SIG-M5 (cell line): ENCODE data around the gene ZBP1.

Source experiments
- DNase-seq: peaks from one replicate; lab custom pipeline; 2025; lab: John Stamatoyannopoulos, UW

Gene ZBP1

DNA sequence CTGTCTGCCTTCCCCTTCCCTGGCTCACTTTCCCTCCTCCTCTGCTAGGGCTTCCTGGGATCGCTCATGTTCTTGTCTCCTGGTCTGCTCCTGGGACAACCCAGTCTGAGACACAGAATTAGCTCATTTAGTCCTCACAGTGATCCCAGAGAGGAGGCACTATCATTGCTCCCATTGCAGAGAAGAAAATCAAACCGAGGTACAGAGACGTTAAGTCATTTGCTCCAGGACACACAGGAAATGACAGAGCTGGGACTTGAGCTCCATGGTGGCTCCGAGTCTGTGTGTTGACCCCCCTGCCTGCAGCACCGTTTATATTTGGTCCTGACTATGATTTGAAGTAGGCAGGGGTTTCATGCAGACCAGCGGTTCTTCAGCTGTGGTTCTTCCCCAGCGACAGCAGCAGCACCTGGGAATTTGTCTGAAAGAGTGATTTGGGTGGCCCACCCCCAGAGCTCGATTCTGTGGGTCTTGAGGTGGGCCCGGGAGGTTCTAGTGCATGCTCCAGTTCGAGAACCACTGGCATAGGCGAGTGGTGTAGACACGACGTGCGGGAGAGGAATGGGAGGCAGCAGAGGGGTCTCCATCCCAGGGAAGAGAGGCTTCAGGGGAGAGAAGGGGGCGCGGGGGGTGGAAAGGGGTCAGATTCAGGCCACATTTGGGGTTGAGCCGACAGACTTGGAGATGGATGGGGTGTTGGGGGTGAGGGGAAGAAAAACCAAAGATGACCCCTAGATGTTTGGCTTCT, 34.6 kb downstream of the ZBP1 start:
- DNase-seq, result no peak

DNA sequence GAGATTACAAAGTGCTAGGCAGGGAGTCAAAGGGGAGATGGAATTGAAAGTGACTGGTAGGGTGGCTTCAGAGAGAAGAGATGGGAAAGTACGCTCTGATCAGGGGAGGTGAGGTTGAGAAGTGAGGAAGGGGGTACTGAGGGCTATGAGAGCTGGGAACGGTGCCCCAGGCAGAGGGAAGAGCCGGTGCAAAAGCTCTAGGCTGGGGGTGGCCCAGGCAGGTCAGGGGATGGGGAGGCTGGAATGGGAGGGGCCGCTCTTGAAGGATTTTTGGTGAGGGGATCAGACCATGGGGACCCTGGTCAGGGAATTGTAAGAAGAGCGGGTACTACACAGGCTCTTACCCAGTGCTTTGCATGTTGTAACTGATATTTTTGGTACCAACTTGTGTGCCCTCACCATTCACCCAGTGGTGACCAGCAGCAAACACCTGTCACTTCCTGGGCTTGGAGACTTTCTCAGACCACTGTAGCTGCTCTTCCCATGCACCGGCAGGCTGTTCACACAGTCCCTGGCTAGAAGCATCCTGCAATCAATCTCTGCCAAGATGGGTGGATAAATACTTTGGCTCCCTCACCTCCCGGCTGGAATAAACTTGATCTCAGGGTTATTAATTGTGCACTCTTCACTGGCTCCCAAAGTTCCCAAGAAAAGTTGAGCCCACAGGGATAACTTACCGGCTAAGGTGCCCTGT, 35.3 kb downstream of the ZBP1 start:
- no peak for DNase-seq

- no peak for DNase-seq
These were observed 36.7 kb downstream of the ZBP1 start for GRCh38 chr20:57583289-57584257.

GRCh38 chr20:57582432-57583288, 37.6 kb downstream of the ZBP1 start:
- DNase-seq, result no peak

DNA sequence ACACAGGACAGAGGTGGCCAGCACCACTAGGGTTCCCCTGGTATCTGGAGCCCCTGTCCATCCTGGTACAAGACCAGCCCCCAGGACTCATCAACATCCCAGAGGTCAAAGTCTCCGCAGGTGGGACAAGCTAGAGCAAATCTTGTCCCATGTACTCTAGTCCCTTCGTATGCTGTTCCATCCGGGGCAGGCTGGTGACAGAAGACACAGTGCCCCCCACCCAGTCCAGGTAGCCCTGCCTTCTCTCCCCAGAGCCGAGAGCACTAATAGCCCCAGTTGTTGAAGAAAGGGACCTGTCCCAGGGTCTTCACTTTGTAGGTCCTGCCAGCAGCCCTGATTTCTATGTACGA, 38.2 kb downstream of the ZBP1 start:
- DNase-seq, result no peak

GRCh38 chr20:57581202-57582028, 38.8 kb downstream of the ZBP1 start:
- no peak for DNase-seq

DNA sequence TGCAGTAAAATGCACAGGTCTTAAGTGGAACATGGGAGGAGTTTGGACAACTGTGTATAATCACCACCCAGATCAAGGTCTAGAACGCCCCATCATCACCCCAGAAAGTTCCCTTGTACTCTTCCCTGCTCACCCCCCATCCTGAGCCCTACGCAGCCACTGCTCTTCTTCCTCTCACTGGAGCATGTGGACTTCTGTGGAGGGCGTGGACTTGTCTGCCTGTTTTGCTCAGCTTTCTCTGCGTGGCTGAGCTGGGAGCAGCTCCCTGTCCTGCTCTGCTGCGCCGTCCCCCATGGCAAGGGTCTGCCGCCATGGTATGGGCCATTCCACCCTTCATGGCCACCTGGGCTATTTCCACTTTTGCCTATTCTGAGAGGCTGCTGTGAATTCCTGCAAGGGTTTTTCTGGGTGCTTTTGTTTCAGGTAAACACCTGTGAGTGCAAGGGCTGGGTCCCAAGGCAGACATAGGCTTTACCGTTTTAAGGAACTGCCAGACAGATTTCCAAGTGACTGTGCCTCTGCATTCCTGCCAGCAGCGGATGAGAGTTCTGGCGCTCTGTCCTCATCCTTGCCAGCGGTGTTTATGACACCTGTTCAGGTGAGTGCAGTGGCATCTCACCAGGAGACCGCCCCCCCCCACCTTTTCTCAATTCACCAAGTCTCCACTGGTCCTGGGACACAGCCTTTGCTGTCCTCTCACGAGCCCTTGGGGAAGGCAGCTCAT, 39.6 kb downstream of the ZBP1 start:
- DNase-seq, result no peak

GRCh38 chr20:57579898-57580447, 40.3 kb downstream of the ZBP1 start:
- no peak for DNase-seq

DNA sequence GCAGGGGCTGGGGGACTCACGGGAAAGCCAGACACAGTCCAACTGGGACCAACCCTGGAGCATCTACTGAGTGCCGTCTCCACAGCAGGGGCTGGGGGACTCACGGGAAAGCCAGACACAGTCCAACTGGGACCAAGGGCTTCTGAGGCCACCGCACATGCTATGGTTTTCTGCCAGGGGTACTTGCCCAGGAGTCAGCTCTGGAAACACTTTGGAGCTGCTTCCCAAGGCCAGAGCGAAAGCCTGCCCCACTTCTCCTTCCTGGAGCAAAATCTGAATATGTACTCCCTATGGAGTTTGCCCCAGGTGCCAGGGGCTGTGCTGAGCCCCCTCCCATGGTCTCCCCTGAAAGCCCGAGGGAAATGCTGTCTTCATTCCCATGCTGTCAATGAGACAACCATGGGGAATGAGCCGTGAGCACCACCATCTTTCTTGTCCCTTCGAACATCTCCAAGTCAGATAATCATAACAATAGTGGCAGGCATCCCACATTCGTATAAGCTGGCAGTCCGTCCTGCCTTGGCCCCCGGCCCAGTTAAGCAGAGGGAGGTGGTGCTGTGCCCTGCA, 40.8 kb downstream of the ZBP1 start:
- no peak for DNase-seq

DNA sequence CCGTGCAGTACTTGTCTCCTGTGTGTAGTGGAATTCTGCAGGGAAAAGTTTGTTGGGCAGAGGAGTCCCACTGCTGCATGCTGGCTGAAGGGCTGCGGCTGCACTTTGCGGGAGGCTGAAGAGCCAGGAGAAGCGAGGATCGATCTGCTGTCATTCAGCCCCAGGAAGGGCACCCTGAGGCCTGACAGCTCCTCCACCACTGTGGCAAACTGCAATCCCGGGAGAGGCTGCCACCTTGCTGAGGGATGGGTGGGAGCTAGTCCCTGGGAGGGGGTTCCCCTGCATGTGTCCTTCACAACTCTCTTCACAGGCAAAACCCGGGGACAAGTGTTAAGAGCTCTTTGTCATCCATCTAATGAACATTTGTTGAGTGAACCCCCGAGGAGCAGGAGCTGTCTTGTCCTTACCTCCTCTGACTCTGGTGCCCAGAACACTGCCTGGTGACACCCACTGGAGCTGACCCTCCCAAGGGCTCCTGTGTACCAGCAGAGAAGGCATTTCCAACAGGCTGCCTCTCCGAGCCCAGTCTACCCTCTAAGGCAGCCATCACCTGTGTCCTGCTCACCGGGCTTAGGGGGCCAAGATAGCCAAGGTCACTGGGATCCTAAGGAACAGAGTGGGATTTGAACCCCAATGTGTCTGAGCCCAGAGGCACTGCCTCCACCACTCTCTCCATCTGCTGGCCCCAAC, 41.6 kb downstream of the ZBP1 start:
- no peak for DNase-seq

GRCh38 chr20:57577679-57578475, 42.3 kb downstream of the ZBP1 start:
- DNase-seq, result no peak

DNA sequence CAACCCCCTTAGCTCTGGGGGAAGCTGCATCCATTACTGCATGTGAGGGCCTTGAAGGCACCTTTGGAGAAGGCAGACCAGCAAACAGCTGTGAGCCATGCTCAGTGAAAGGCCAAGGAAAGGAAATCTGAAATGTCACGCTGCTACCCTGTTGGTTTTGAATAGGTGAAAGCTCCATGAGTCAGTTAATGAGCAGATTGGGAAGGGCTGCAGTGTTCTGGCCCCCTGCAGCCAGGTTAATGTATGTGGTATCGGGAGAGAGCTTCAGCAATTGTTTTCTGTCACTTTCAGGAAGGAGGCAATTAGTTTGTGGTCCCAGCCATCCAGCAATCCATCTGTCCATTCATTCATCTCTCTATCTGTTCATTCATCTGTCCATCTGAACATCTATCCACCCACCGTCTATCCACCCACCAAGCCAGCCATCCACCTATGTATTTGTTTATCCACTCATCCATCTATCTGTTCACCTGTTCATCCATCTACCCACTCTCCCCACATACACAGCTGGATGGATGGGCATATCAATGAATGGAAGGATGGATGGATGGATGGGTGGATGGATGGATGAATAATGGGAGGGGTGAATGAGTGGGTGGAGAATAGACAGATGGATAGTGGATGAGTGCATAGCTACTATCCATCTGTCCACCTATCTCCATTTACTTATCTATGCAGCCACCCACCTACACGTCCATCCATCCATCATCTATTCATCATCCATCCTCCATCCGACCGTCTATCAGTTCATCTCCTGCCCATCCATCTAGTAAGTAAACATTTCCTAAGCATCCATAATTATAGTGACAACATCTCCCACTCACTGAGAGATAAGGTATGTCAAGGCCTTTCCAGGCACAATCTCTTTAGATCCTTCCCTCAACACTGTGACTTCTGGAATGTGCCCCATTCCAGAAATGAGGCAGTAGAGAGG, 43.3 kb downstream of the ZBP1 start:
- no peak for DNase-seq

GRCh38 chr20:57576002-57576401, 44.2 kb downstream of the ZBP1 start:
- no peak for DNase-seq

DNA sequence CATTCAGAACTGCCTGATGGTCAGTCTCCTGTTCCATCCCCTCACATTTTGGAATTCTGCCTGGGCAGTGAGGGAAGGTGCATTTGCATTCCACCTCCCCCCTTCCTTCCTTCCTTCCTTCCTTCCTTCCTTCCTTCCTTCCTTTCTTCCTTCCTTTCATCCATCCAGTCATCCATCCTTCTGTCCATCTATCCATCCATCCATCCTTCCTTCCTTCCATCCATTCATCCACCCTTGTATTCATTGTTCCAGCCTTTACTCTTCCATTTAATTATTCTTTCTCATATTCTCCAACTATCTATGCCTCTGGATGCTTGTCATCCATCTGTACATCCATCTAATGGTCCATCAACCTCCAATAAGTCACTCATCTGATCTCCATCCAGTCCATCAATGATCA, 45.3 kb downstream of the ZBP1 start:
- DNase-seq, result no peak

DNA sequence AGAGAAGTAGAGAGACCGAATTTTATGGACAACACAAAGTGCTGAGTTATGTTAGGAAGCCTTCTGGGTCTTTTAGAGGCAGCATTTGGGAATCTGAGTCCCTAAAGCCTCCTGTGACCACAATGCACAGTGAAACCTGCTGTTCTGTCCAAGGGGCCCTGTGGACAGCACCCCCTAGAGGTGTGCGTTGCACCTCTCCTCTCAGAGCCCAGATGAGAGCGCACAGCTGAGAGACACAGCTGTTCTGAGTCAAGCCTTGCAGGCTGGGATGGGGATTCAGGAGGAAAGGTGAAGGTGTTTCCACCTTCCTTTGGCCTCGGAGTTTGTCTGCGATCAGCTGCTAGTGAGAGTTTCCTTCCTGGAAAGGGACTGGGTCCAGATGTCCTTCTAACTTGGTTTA, 46.3 kb downstream of the ZBP1 start:
- DNase-seq, result no peak

DNA sequence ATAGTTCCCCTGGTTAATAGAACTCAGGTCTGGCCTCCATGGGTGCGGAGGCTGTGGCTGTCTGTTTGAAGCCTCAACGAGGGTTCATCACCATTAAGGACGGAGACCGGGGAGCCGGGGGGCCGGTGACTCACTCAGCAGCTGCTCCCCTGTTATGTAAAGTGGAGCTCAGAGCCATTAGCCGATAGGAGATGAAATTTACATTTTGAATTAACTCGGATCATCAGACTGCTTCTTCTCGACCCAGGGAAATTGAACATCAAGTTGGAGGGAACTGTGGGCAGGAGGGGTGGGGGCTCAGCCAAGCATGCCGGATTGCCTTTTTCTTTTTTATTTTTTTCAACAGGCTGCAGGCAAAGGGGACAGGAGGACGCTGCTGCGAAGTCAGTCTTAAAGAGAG, 47.0 kb downstream of the ZBP1 start:
- no peak for DNase-seq
